Mucosa of gallbladder (tissue), 1 donor: ENCODE measurements around the gene CROCC2. TPM values are rescaled to one million over a fixed set of nuclear protein-coding genes. Genes with fewer than 3 reads are reported as not detected.

Experiments used
- DNase-seq: peaks from one replicate; pipeline ENCODE4 v3.0.0-alpha.2; 2020; ENCODE audit warnings: low spot score
- total RNA-seq: library from RNA; stranded (reverse); gene quantifications from one replicate; pipeline ENCODE4 v1.2.1, GENCODE V29; 2021
- donor health status: DM: no; HTN: no; CAD: no.

CROCC2 gene
- total RNA-seq, 1 donor from 2014 or later = 0.09 TPM

GRCh38 chr2:240905176-240905781, 857 bp upstream of the CROCC2 start:
- no peak for DNase-seq

- DNase-seq = no peak
Measured at GRCh38 chr2:240906911-240907590, 915 bp downstream of the CROCC2 start.

- no peak for DNase-seq
Measured at GRCh38 chr2:240909216-240909974, 3.3 kb downstream of the CROCC2 start.

- no peak for DNase-seq
Measured at GRCh38 chr2:240911641-240912265, 5.6 kb downstream of the CROCC2 start.

- no peak for DNase-seq
Measured at GRCh38 chr2:240912878-240913809, 7.0 kb downstream of the CROCC2 start.

GRCh38 chr2:240913810-240914644, 7.9 kb downstream of the CROCC2 start:
- DNase-seq = no peak

- no peak for DNase-seq
Measured at GRCh38 chr2:240914645-240915525, 8.7 kb downstream of the CROCC2 start.

- DNase-seq = no peak
Measured at GRCh38 chr2:240915526-240916341, 9.6 kb downstream of the CROCC2 start.

- DNase-seq = no peak
Measured at GRCh38 chr2:240916571-240917008, 10.5 kb downstream of the CROCC2 start.

- no peak for DNase-seq
Measured at GRCh38 chr2:240917009-240917683, 11.0 kb downstream of the CROCC2 start.

GRCh38 chr2:240917684-240918257, 11.6 kb downstream of the CROCC2 start:
- no peak for DNase-seq

GRCh38 chr2:240918258-240919091, 12.3 kb downstream of the CROCC2 start:
- DNase-seq = no peak

- DNase-seq = no peak
Measured at GRCh38 chr2:240919161-240919781, 13.1 kb downstream of the CROCC2 start.

- DNase-seq = no peak
Measured at GRCh38 chr2:240919786-240920782, 13.9 kb downstream of the CROCC2 start.

GRCh38 chr2:240920783-240921231, 14.7 kb downstream of the CROCC2 start:
- DNase-seq = no peak
